Hematopoietic multipotent progenitor cell treated with erythropoietin and hydrocortisone succinate and interleukin-3 and kit ligand, for 17 days (in vitro differentiated cells): ENCODE measurements around the gene USP34.
"Not testable (repeated sequence)": the region's sequence is repeated elsewhere in the genome, so short reads cannot be mapped to it uniquely, and the experiment has no call there.

Experiments
- DNase-seq: peaks from one replicate; pipeline ENCODE4 v3.0.0-alpha.2; 2015; ENCODE audit warnings: low spot score

USP34 gene

GRCh38 chr2:61426267-61426897, 44.5 kb downstream of the USP34 start:
- DNase-seq: peak; percentile 77

- no peak for DNase-seq
These were observed 45.2 kb downstream of the USP34 start for GRCh38 chr2:61425605-61426155.

- peak; percentile 29 for DNase-seq
These were observed 47.2 kb downstream of the USP34 start for GRCh38 chr2:61423714-61424113.

GRCh38 chr2:61421611-61422010, 49.3 kb downstream of the USP34 start:
- no peak for DNase-seq

GRCh38 chr2:61420991-61421544, 49.8 kb downstream of the USP34 start:
- DNase-seq: no peak

- DNase-seq: peak; percentile 21
These were observed 51.3 kb downstream of the USP34 start for GRCh38 chr2:61419570-61419969.

- DNase-seq: no peak
These were observed 51.8 kb downstream of the USP34 start for GRCh38 chr2:61419129-61419528.

GRCh38 chr2:61416871-61417645, 53.8 kb downstream of the USP34 start:
- DNase-seq: no peak

GRCh38 chr2:61415265-61415664, 55.6 kb downstream of the USP34 start:
- DNase-seq: no peak

- no peak for DNase-seq
These were observed 56.2 kb downstream of the USP34 start for GRCh38 chr2:61414674-61415073.

- DNase-seq: no peak
These were observed 59.8 kb downstream of the USP34 start for GRCh38 chr2:61411109-61411508.

- no peak for DNase-seq
These were observed 60.7 kb downstream of the USP34 start for GRCh38 chr2:61410185-61410584.

- no peak for DNase-seq
These were observed 65.1 kb downstream of the USP34 start for GRCh38 chr2:61405813-61406212.

GRCh38 chr2:61404438-61404837, 66.4 kb downstream of the USP34 start:
- DNase-seq: no peak

GRCh38 chr2:61398413-61398812, 72.5 kb downstream of the USP34 start:
- no peak for DNase-seq

GRCh38 chr2:61396005-61396404, 74.9 kb downstream of the USP34 start:
- DNase-seq: no peak

- DNase-seq: not testable (repeated sequence)
These were observed 83.3 kb downstream of the USP34 start for GRCh38 chr2:61387588-61387987.

- DNase-seq: not testable (repeated sequence)
These were observed 90.0 kb downstream of the USP34 start for GRCh38 chr2:61380882-61381197.

- DNase-seq: no peak
These were observed 90.6 kb downstream of the USP34 start for GRCh38 chr2:61380056-61380881.

GRCh38 chr2:61379521-61379920, 91.4 kb downstream of the USP34 start:
- DNase-seq: no peak

GRCh38 chr2:61378281-61378680, 92.6 kb downstream of the USP34 start:
- DNase-seq: no peak

GRCh38 chr2:61377046-61377445, 93.8 kb downstream of the USP34 start:
- no peak for DNase-seq
